ENCODE data around the gene PPHLN1. TPM values are rescaled to one million over a fixed set of nuclear protein-coding genes. Genes with fewer than 3 reads are reported as not detected.

Gene PPHLN1
- total RNA-seq, 2 donors from 2014 or later, result 24.6 to 37.5 TPM

Small RNAs within 50 kb of the gene (microRNA-seq; reads per million reads assigned to microRNA genes)
- 0 reads per million in 2 donors for gene MIR7851

Other genes with a start within 250 kb of the PPHLN1 start
- gene GXYLT1, start 181.3 kb upstream of the PPHLN1 start, total RNA-seq, result 1 to 10 TPM; 6.3 to 6.4 TPM
- gene YAF2, start 87.9 kb upstream of the PPHLN1 start, total RNA-seq, result 10 to 100 TPM; 64.7 to 76.0 TPM
- 10 to 100 TPM; 46.6 to 51.8 TPM for gene ZCRB1, start 73 bp upstream of the PPHLN1 start, total RNA-seq